H9 (cell line): Measurements from ENCODE around the gene PHC3. TPM values are rescaled to one million over a fixed set of nuclear protein-coding genes. Genes with fewer than 3 reads are reported as not detected.

Experiments
- DNase-seq: peaks from one replicate; pipeline ENCODE4 v3.0.0-alpha.2; 2017
- H2AFZ ChIP-seq: one replicate; pipeline ENCODE4 v1.6.1; 2013; ENCODE audit warnings: mild to moderate bottlenecking, low read length, control low read depth, moderate library complexity
- H2AK5ac ChIP-seq: 2 replicates; pipeline ENCODE4 v1.6.1; 2013; ENCODE audit warnings: low read length, control low read depth, mixed read lengths; ENCODE audit not compliant: insufficient read length
- H2BK120ac ChIP-seq: one replicate; pipeline ENCODE4 v1.6.1; 2013; ENCODE audit warnings: low read depth, mild to moderate bottlenecking, low read length, control low read depth, inconsistent platforms; ENCODE audit not compliant: poor library complexity, severe bottlenecking
- H2BK12ac ChIP-seq: 2 replicates; pipeline ENCODE4 v1.6.1; 2013; ENCODE audit warnings: low read length, control low read depth, mixed read lengths, low read depth; ENCODE audit not compliant: insufficient read length
- H2BK15ac ChIP-seq: 2 replicates; pipeline ENCODE4 v1.6.1; 2013; ENCODE audit warnings: low read depth, low read length, control low read depth
- H2BK20ac ChIP-seq: one replicate; pipeline ENCODE4 v1.6.1; 2013; ENCODE audit warnings: low read depth, mild to moderate bottlenecking, low read length, control low read depth, inconsistent platforms; ENCODE audit not compliant: poor library complexity, severe bottlenecking
- H2BK5ac ChIP-seq: 2 replicates; pipeline ENCODE4 v1.6.1; 2013; ENCODE audit warnings: low read length, control low read depth, mixed read lengths; ENCODE audit not compliant: insufficient read length
- H3K14ac ChIP-seq: 2 replicates; pipeline ENCODE4 v1.6.1; 2013; ENCODE audit warnings: low read length, control low read depth; ENCODE audit not compliant: insufficient read depth
- H3K18ac ChIP-seq: 2 replicates; pipeline ENCODE4 v1.6.1; 2013; ENCODE audit warnings: low read depth, mild to moderate bottlenecking, mixed read lengths, low read length, control low read depth; ENCODE audit not compliant: insufficient read length
- H3K23ac ChIP-seq: 2 replicates; pipeline ENCODE4 v1.6.1; 2013; ENCODE audit warnings: low read length, control low read depth, mixed read lengths, low read depth; ENCODE audit not compliant: insufficient read length
- H3K23me2 ChIP-seq: 2 replicates; pipeline ENCODE4 v1.6.1; 2013; ENCODE audit warnings: low read depth, mild to moderate bottlenecking, mixed read lengths, low read length, control low read depth; ENCODE audit not compliant: insufficient read length, poor library complexity, severe bottlenecking
- H3K27ac ChIP-seq: 2 replicates; pipeline ENCODE4 v1.5.1; 2013; ENCODE audit warnings: low read length, control low read depth, mixed read lengths, low read depth; ENCODE audit not compliant: insufficient read length
- H3K27me3 ChIP-seq: 2 replicates; pipeline ENCODE4 v1.6.1; 2013; ENCODE audit warnings: low read length, control low read depth, inconsistent platforms; ENCODE audit not compliant: insufficient read depth
- H3K4ac ChIP-seq: 2 replicates; pipeline ENCODE4 v1.6.1; 2013; ENCODE audit warnings: low read depth, mild to moderate bottlenecking, control low read depth, inconsistent platforms, low read length, moderate library complexity
- H3K4me1 ChIP-seq: 2 replicates; pipeline ENCODE4 v1.6.1; 2013; ENCODE audit warnings: low read length, control low read depth, inconsistent platforms; ENCODE audit not compliant: insufficient read depth
- H3K4me2 ChIP-seq: 2 replicates; pipeline ENCODE4 v1.6.1; 2013; ENCODE audit warnings: low read length, control low read depth, mixed read lengths; ENCODE audit not compliant: insufficient read length, insufficient read depth
- H3K56ac ChIP-seq: 2 replicates; pipeline ENCODE4 v1.6.1; 2013; ENCODE audit warnings: low read depth, mild to moderate bottlenecking, mixed read lengths, low read length, control low read depth; ENCODE audit not compliant: insufficient read length
- H3K79me1 ChIP-seq: 2 replicates; pipeline ENCODE4 v1.6.1; 2013; ENCODE audit warnings: low read depth, mild to moderate bottlenecking, moderate library complexity, low read length, control low read depth, inconsistent platforms; ENCODE audit not compliant: insufficient read depth, poor library complexity, severe bottlenecking
- H3K79me2 ChIP-seq: 2 replicates; pipeline ENCODE4 v1.6.1; 2013; ENCODE audit warnings: low read length, control low read depth, inconsistent platforms; ENCODE audit not compliant: insufficient read depth
- H3K9ac ChIP-seq: 2 replicates; pipeline ENCODE4 v1.6.1; 2013; ENCODE audit warnings: low read length, control low read depth, mixed read lengths; ENCODE audit not compliant: insufficient read length; ENCODE audit errors: extremely low read depth
- H3K9me3 ChIP-seq: one replicate; pipeline ENCODE4 v1.6.1; 2013; ENCODE audit warnings: low read depth, low read length, inconsistent platforms; ENCODE audit not compliant: control insufficient read depth
- H3T11ph ChIP-seq: one replicate; pipeline ENCODE4 v1.6.1; 2013; ENCODE audit warnings: mild to moderate bottlenecking, low read length, control low read depth, inconsistent platforms
- H4K20me1 ChIP-seq: one replicate; pipeline ENCODE4 v1.6.1; 2013; ENCODE audit not compliant: control insufficient read depth, insufficient read length, insufficient read depth
- H4K5ac ChIP-seq: 2 replicates; pipeline ENCODE4 v1.6.1; 2013; ENCODE audit warnings: low read depth, mild to moderate bottlenecking, mixed read lengths, low read length, control low read depth; ENCODE audit not compliant: insufficient read length
- H4K8ac ChIP-seq: replicated peaks from 2 replicates; pipeline ENCODE4 v1.6.1; 2013; ENCODE audit warnings: low read length, control low read depth, mixed read lengths, low read depth; ENCODE audit not compliant: insufficient read length
- H4K91ac ChIP-seq: 2 replicates; pipeline ENCODE4 v1.6.1; 2013; ENCODE audit warnings: low read depth, mild to moderate bottlenecking, moderate library complexity, mixed read lengths, low read length, control low read depth; ENCODE audit not compliant: insufficient read length
- H3K27ac Mint-ChIP-seq, 3 experiments: 2 replicates in 2 of 3; 3 replicates in 1 of 3; pipeline ENCODE4 v1.8.0; 2020 to 2021; ENCODE audit warnings: mixed read lengths in 3 of 3, mild to moderate bottlenecking in 1 of 3, moderate library complexity in 1 of 3
- H3K27me3 Mint-ChIP-seq: 2 replicates; pipeline ENCODE4 v1.8.0; 2021; ENCODE audit warnings: low read depth, mild to moderate bottlenecking, moderate library complexity, mixed read lengths
- H3K36me3 Mint-ChIP-seq, 3 experiments: 2 replicates in 2 of 3; 3 replicates in 1 of 3; pipeline ENCODE4 v1.8.0; 2020 to 2021; ENCODE audit warnings: low read depth in 3 of 3, mixed read lengths in 3 of 3; ENCODE audit not compliant: insufficient read depth in 1 of 3
- H3K4me1 Mint-ChIP-seq, 2 experiments: 2 replicates each; pipeline ENCODE4 v1.8.0; 2020; ENCODE audit warnings: mixed read lengths in 2 of 2
- H3K4me3 Mint-ChIP-seq, 2 experiments: 2 replicates in 1 of 2; 3 replicates in 1 of 2; pipeline ENCODE4 v1.8.0; 2020 to 2021; ENCODE audit warnings: mild to moderate bottlenecking in 2 of 2, mixed read lengths in 2 of 2, moderate library complexity in 1 of 2
- H3K9me3 Mint-ChIP-seq, 2 experiments: 2 replicates in 1 of 2; 3 replicates in 1 of 2; pipeline ENCODE4 v1.8.0; 2020; ENCODE audit warnings: mild to moderate bottlenecking in 2 of 2, mixed read lengths in 2 of 2, moderate library complexity in 1 of 2
- WGBS: extraction: QIAGEN DNeasy Blood & Tissue Kit; methylation state at CpG from one replicate; pipeline ENCODE4 v1.1.7; 2013; ENCODE audit warnings: missing lambda C conversion rate, low lambda C conversion rate, mixed read lengths; ENCODE audit not compliant: insufficient read length; ENCODE audit errors: extremely low coverage; 5-methylcytosine and 5-hydroxymethylcytosine counted together
- total RNA-seq: library from RNA; stranded (reverse); gene quantifications from 2 replicates; pipeline ENCODE4 v1.2.1, GENCODE V29; 2021
- TF ChIP-seq, protein P1 (sequence below): fragments of 200-600 bp; sonication (generic); conservative IDR thresholded peaks from 3 replicates; pipeline ENCODE4 v1.8.0; 2021; ENCODE audit warnings: antibody characterized with exemption, mild to moderate bottlenecking

PHC3 gene
- total RNA-seq, 1 experiment from 2014 or later: 26.4 TPM

DNA sequence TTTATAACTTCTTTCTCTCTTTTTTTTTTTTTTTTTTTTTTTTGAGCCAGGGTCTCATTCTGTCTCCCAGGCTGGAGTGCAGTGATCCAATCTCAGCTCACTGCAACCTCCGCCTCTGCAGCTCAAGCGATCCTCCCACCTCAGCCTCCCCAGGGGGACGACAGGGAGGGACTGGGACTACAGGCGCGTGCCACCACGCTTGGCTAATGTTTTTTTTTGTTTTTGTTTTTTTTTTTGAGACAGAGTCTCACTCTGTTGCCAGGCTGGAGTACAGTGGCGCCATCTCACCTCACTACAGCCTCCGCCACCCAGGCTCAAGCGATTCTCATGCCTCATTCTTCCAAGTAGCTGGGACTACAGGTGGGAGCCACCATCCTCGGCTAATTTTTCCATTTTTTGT lies 23.0 kb upstream of the PHC3 start:
- H2BK5ac ChIP-seq: no peak overlapping the region
- H3K4me2 ChIP-seq: no peak overlapping the region
- Mint-ChIP-seq H3K4me1 (peaks cover 12% of the 10 kb centered on the region in 2 experiments), H3K27ac (no peak overlapping the region), H3K4me3 (no peak overlapping the region), H3K9me3 (no peaks in the 10 kb centered on the region), H3K27me3 (no peaks in the 10 kb centered on the region), H3K36me3 (no peaks in the 10 kb centered on the region)
- H3K27ac ChIP-seq: no peak overlapping the region
- no peak overlapping the region for H2BK120ac ChIP-seq
- DNase-seq: no peak
- H3K79me1 ChIP-seq: no peaks in the 10 kb centered on the region
- no peak overlapping the region for H3K14ac ChIP-seq
- H3K23ac ChIP-seq: no peak overlapping the region
- no peak overlapping the region for H2AFZ ChIP-seq
- H3K18ac ChIP-seq: no peak overlapping the region
- no peak overlapping the region for H3K9ac ChIP-seq
- no peaks in the 10 kb centered on the region for H3K9me3 ChIP-seq
- H3T11ph ChIP-seq: no peak overlapping the region
- no peaks in the 10 kb centered on the region for H3K4me1 ChIP-seq
- no peak overlapping the region for H2BK20ac ChIP-seq
- H2AK5ac ChIP-seq: no peak overlapping the region
- H2BK12ac ChIP-seq: no peak overlapping the region
- TF ChIP-seq, protein P1, sequence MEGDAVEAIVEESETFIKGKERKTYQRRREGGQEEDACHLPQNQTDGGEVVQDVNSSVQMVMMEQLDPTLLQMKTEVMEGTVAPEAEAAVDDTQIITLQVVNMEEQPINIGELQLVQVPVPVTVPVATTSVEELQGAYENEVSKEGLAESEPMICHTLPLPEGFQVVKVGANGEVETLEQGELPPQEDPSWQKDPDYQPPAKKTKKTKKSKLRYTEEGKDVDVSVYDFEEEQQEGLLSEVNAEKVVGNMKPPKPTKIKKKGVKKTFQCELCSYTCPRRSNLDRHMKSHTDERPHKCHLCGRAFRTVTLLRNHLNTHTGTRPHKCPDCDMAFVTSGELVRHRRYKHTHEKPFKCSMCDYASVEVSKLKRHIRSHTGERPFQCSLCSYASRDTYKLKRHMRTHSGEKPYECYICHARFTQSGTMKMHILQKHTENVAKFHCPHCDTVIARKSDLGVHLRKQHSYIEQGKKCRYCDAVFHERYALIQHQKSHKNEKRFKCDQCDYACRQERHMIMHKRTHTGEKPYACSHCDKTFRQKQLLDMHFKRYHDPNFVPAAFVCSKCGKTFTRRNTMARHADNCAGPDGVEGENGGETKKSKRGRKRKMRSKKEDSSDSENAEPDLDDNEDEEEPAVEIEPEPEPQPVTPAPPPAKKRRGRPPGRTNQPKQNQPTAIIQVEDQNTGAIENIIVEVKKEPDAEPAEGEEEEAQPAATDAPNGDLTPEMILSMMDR: no peak
- no peaks in the 10 kb centered on the region for H3K27me3 ChIP-seq
- H3K4ac ChIP-seq: no peak overlapping the region
- H3K79me2 ChIP-seq: no peaks in the 10 kb centered on the region
- no peaks in the 10 kb centered on the region for H4K20me1 ChIP-seq
- H4K8ac ChIP-seq: no peak overlapping the region
- no CpG with 5 or more reads among the region's 10 CpGs for WGBS
- H4K91ac ChIP-seq: no peak overlapping the region
- no peak overlapping the region for H2BK15ac ChIP-seq
- H3K23me2 ChIP-seq: no peaks in the 10 kb centered on the region
- no peak overlapping the region for H4K5ac ChIP-seq
- H3K56ac ChIP-seq: no peak overlapping the region
